NK-92 (cell line): ENCODE data around the gene MAIP1.

Experiments used
- DNase-seq: peaks from one replicate; lab custom pipeline; 2025; ENCODE audit not compliant: unreplicated experiment; lab: John Stamatoyannopoulos, UW

Gene MAIP1

DNA sequence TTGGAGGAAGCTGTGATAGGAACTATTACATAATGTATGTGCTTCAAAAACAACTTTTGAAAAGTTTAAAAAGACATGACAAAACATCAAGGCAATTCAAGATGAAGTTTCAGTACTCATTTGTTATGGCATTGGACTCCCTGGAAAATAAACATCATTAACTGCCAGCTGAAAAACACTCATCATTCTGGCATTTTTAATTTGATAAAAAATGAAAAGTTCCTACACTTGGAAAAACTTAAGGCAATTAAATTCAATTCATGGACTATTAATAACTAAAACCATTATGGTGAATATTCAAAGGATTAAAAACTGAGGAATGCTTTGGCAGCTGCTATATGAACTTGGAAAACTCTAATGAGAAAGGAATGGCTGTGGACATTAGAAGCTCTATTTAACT is 8.5 kb upstream of the MAIP1 start:
- no peak for DNase-seq

GRCh38 chr2:199950396-199950795 is 5.0 kb upstream of the MAIP1 start:
- no peak for DNase-seq

- no peak for DNase-seq
These were observed 4.4 kb upstream of the MAIP1 start for GRCh38 chr2:199951023-199951422.

GRCh38 chr2:199955007-199955338 is 409 bp upstream of the MAIP1 start:
- no peak for DNase-seq

DNA sequence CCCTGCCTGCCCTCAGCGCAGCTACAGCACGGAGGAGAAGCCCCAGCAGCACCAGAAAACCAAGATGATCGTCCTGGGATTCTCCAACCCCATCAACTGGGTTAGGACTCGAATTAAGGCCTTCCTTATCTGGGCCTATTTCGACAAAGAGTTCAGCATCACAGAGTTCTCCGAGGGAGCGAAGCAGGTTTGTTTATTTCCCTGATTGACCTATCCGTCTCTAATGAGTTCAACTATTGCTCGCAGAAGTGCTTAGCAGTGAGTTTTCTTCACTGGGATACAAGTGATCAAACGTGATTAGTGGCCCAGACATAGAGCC is 639 bp downstream of the MAIP1 start:
- no peak for DNase-seq

DNA sequence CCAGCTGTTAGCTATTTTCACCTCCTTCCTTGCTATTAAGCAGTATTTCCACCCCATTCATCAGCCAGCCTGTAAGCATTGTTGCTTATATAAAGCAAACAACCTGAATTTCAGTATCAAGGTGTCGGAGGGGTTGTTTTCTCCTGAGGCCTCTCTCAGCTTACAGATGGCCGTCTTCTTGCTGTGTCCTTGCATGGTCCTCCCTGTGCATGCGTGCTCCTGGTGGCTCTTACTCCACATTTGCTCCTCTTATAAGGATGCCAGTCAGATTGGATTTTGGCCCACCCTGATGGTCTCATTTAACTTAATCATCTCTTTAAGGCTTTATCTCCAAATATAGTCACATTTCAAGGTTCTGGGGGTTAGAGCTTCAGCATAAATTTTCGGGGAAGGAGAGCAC is 2.6 kb downstream of the MAIP1 start:
- DNase-seq = no peak

DNA sequence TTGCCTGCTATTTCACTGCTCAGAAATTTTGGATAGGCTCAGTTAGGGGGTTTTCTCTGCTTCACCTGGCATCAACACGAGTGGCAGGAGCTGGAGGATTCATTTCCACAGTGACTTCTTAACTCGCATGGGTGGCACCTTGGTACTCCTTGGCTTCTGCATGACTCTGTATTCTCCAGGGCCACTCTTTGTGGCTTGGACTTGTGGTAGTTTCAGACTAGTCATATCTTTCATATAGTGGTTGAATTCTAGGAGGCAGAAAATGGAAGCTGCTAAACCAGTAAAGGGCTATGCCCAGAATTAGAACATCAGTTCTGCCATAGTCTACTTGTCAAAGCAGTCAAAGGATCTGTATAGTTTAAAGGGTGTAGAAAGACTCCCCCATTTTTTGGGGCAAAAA is 6.8 kb downstream of the MAIP1 start:
- no peak for DNase-seq

GRCh38 chr2:199966405-199966804 is 11.0 kb downstream of the MAIP1 start:
- DNase-seq = no peak

GRCh38 chr2:199966976-199967375 is 11.6 kb downstream of the MAIP1 start:
- DNase-seq = no peak

- DNase-seq = no peak
These were observed 12.7 kb downstream of the MAIP1 start for GRCh38 chr2:199968126-199968525.

DNA sequence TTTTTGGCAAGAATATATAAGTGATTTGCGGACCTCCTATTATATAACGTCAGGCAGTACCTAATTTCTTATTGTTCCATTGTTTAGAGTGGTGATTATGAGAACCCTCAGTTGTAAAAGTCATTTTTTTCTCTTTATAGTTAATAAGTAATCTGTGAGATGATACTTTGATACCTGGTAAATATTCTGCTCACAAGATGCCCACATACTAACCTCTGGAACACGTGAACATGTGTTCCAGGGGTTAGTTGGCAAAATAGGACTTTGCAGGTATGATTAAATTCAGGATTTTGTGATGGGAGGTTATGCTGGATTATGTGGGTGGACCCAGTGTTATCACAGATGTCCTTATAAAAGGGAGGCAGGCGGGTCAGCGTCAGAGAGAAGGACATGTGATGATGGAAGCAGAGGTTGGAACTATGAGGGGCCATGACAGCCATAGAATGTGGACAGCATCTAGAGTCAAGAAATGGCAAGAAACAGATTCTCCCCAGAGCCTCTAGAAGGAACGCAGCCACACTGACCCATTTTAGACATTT is 16.8 kb downstream of the MAIP1 start:
- no peak for DNase-seq

- DNase-seq = no peak
These were observed 18.3 kb downstream of the MAIP1 start for GRCh38 chr2:199973703-199974102.

- no peak for DNase-seq
These were observed 20.0 kb downstream of the MAIP1 start for GRCh38 chr2:199975273-199975895.

DNA sequence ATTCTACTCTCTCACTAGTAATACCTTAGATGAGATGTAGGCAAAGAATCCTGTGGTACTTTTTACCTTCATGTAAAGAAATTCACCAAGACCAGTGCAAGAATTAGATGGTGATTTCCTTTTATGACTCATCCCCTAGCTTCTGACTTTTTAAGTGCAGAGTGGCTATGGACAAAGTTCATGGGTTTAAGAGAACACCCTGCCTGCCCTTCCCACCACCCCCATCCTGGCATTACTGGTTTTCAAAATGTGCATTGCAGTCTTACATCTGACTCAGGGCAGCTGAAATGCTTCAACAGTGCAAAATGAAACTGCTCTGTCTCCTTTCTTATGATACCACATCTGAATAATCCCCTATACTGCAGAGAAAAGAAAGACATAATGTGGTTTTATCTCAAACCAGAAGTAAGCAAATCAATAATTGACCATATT is 22.6 kb downstream of the MAIP1 start:
- no peak for DNase-seq

- DNase-seq = no peak
These were observed 24.0 kb downstream of the MAIP1 start for GRCh38 chr2:199979398-199979797.

DNA sequence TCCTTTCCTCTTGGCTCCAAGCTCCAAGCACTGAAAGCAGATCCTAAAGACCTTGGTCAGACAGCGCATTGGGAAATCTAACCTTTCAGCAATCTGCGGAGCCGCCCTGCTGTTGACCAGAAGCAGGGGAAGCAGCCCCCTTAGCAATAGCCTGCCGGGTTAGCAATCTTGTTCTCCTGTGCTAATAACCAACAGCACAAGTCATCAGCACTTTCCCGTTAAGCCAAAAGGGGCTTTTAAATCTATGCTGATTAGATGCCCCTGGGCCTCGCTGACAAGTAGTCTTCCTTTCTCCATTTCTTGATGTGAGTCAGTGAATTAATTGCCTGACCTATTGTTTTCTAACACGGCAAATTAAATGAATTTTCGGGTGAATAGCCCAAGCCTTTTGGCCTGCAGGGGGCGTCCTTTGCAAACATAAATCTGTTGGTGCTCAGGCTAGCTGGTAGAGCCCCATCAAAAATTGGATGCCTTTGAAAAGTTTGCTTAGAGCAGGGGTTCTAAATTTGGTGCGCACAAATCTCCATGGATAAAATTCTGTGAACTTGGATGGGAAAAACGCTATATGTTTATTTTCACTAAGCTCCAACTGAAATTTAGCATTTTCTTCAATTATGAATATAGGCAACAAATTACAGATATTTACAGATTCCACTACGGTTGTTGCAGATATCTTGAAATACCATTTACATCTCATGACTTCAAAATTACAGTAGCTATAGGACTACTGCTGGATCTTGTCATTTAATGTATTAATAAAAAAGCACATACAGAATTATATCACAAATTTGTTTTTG is 24.6 kb downstream of the MAIP1 start:
- no peak for DNase-seq

DNA sequence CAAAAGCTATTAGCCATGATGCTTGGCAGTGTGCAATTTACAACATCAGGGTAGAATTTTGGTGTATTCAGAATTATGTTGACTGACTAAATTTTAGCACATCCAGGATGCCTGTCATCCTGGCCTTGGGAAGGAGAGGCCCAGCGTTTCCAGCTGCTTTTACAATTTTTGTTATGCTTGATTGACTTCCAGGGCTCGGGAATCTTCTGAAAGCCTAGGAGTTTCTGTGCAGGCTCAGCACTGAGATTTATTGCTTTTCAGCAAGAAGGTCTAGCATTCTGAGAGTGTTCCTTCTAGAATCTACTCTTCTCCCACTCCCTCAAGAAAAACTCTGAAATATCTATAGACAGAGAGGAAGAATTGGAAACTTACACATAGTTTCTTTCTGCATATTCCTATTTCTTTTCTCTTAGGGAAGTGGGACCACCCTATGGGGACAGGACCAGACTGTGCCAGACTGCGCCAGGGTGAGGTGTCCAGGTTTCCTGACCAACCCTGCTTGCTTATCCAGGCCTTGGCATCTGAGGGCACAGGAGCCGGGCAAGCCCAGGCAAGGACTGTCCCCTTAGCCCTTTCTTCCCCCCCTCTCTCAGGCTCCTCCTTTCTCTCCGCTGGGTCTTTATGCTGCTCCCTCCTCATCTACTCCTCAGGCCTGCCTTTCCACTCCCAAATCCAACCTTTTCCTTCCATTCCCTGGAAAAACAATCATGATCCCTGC is 26.9 kb downstream of the MAIP1 start:
- no peak for DNase-seq

DNA sequence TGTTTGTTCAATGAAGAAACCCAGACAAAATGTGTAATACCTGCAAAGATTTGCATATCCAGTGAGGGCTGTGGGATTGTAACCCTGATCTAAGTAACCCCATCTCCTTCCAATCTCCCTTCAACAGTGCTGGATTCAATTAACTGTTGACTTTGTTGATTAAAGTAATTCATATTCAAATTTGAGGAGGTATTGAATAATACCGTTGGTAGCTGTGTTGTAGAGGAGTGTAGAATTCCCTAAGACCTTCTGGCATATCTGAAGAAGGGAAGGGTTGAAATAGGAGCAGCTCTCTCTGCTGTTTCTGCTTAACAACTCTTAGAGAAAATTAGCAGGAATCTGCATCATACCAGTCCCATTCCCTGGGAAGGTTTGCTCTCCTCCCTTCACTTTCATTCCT is 28.2 kb downstream of the MAIP1 start:
- DNase-seq = no peak

- no peak for DNase-seq
These were observed 28.8 kb downstream of the MAIP1 start for GRCh38 chr2:199984159-199984558.

DNA sequence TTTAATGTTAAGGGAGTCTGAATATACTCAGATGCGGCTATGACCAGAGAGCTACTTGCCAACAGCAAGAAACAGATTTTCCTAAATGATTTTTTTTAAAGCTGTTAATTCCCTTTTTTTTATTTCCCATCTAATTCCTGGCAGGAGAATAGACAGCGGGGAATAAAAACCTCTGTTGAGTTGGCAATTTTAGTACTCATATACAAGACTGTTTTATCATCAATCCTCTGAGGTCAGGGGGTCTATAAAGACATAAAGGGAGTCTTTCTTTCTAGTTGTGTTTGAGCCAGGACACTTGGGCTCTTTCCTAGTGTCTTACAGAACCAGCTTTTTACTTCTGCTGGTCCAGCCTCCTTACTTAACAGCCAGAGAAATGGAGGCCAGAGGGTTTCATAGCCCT is 29.4 kb downstream of the MAIP1 start:
- DNase-seq = no peak

DNA sequence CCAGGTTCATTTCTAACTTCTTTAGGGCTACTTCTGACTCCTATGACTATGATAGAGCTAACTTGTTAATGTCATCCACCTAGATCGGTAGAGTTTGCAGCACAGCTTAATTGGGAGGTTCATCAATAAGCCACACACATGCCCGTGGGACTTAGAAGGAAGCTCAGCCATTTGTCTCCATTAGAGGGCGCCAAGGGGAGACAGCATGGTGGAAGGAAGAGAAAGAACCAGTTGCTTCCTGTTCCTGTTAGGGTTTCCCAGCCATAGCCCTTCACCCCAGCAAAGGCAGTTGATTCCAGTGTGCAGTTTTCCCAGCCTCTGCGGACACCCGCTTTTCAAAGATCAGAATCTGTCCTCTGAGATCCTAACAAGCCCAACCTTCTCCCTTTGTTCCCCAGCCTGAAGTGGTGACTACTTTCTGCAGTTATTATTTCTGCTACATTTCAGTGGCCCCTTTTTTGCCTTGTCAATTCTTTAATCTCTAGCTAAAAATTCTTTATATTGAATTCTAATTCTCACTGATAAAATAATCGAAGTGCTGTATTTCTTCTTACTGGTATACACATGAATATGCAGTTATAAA is 30.3 kb downstream of the MAIP1 start:
- no peak for DNase-seq

GRCh38 chr2:199987586-199987985 is 32.2 kb downstream of the MAIP1 start:
- DNase-seq = no peak
